HL-60/S4 treated with retinoic acid at 250 ng/mL for 4 days and 3 days (cell line): ENCODE results near the gene IFIH1.

ENCODE experiments used
- in situ Hi-C: fragments of 300-500 bp; cut with MboI; formaldehyde crosslinking; loops from 2 replicates; pipeline ENCODE4 v1.7.0; 2022; ENCODE audit warnings: low sequenced_read_pairs

The IFIH1 gene

GRCh38 chr2:162318328-162319180, at the start of gene IFIH1:
TSS of gene IFIH1 (minus strand) at chr2:162318684. CDS start at chr2:162318307, 377 bp downstream.
- in situ Hi-C loops: no loop called here

GRCh38 chr2:162365392-162365791, 46.9 kb upstream of the IFIH1 start:
- in situ Hi-C loops: no loop called here

- in situ Hi-C loops: no loop called here
Measured at GRCh38 chr2:162344617-162344950, 26.1 kb upstream of the IFIH1 start.

GRCh38 chr2:162343824-162344616, 25.5 kb upstream of the IFIH1 start, which contains the start of gene GCA:
TSS of gene GCA (plus strand) at chr2:162344132. CDS start at chr2:162344249, 117 bp downstream.
- in situ Hi-C loops: no loop called here

- in situ Hi-C loops: no loop called here
Measured at GRCh38 chr2:162343492-162343823, 25.0 kb upstream of the IFIH1 start.

GRCh38 chr2:162342841-162343240, 24.4 kb upstream of the IFIH1 start:
- in situ Hi-C loops: no loop called here

- in situ Hi-C loops: no loop called here
Measured at GRCh38 chr2:162342321-162342720, 23.8 kb upstream of the IFIH1 start.

GRCh38 chr2:162340822-162341221, 22.3 kb upstream of the IFIH1 start:
- in situ Hi-C loops: no loop called here

- in situ Hi-C loops: no loop called here
Measured at GRCh38 chr2:162337868-162338267, 19.4 kb upstream of the IFIH1 start.

- in situ Hi-C loops: no loop called here
Measured at GRCh38 chr2:162333968-162334367, 15.5 kb upstream of the IFIH1 start.

GRCh38 chr2:162330881-162331280, 12.4 kb upstream of the IFIH1 start:
- in situ Hi-C loops: no loop called here

- in situ Hi-C loops: no loop called here
Measured at GRCh38 chr2:162328424-162329157, 10.1 kb upstream of the IFIH1 start.

GRCh38 chr2:162327806-162328205, 9.3 kb upstream of the IFIH1 start:
- in situ Hi-C loops: no loop called here

GRCh38 chr2:162327134-162327769, 8.8 kb upstream of the IFIH1 start:
- in situ Hi-C loops: no loop called here

- in situ Hi-C loops: no loop called here
Measured at GRCh38 chr2:162324953-162325352, 6.5 kb upstream of the IFIH1 start.

GRCh38 chr2:162320864-162321517, 2.5 kb upstream of the IFIH1 start:
- in situ Hi-C loops: no loop called here

GRCh38 chr2:162317861-162318327, 590 bp downstream of the IFIH1 start:
- in situ Hi-C loops: no loop called here

- in situ Hi-C loops: no loop called here
Measured at GRCh38 chr2:162317058-162317742, 1.3 kb downstream of the IFIH1 start.

- in situ Hi-C loops: no loop called here
Measured at GRCh38 chr2:162316590-162316989, 1.9 kb downstream of the IFIH1 start.

- in situ Hi-C loops: no loop called here
Measured at GRCh38 chr2:162315938-162316337, 2.5 kb downstream of the IFIH1 start.
